HepG2 (cell line): ENCODE data around the gene ANKS4B. TPM values are rescaled to one million over a fixed set of nuclear protein-coding genes. Genes with fewer than 3 reads are reported as not detected.

Source experiments
- HNF4G ChIP-seq, 2 experiments: sonication (generic) in 1 of 2; formaldehyde crosslinking in 1 of 2; IDR thresholded peaks; 2 replicates each; pipeline versions ENCODE4 v1.4.0 to v1.6.1; 2011 to 2020; ENCODE audit warnings: borderline replicate concordance in 2 of 2, low read depth in 2 of 2, mild to moderate bottlenecking in 2 of 2, low read length in 1 of 2, missing genetic modification reagents in 1 of 2, moderate library complexity in 1 of 2
- KLF9 ChIP-seq: IDR thresholded peaks from 2 replicates; pipeline ENCODE4 v1.6.1; 2016; ENCODE audit warnings: low read depth
- MEF2D ChIP-seq: sonication (generic); formaldehyde crosslinking; IDR thresholded peaks from 2 replicates; pipeline ENCODE4 v1.5.1; 2020; ENCODE audit warnings: mild to moderate bottlenecking, missing genetic modification reagents
- NFE2L2 ChIP-seq: fragments of 150-350 bp; IDR thresholded peaks from 2 replicates; pipeline ENCODE4 v1.6.1; 2014; ENCODE audit warnings: low read length
- NPAS2 ChIP-seq: sonication (generic); formaldehyde crosslinking; IDR thresholded peaks from 2 replicates; pipeline ENCODE4 v1.8.0; 2022; ENCODE audit warnings: mild to moderate bottlenecking, missing genetic modification reagents, borderline replicate concordance
- RAD21 ChIP-seq: fragments of 450-650 bp; formaldehyde crosslinking; IDR thresholded peaks from 2 replicates; pipeline ENCODE4 v1.5.0; 2020; ENCODE audit warnings: mild to moderate bottlenecking
- ZC3H13 ChIP-seq: sonication (generic); formaldehyde crosslinking; IDR thresholded peaks from 2 replicates; pipeline ENCODE4 v1.8.1; 2023; ENCODE audit warnings: mild to moderate bottlenecking, missing genetic modification reagents, moderate library complexity
- ZEB1 ChIP-seq: IDR thresholded peaks from 2 replicates; pipeline ENCODE4 v1.6.1; 2012; ENCODE audit warnings: mild to moderate bottlenecking, low read depth, inconsistent platforms; ENCODE audit not compliant: insufficient replicate concordance
- ZFP36L2 ChIP-seq: sonication (generic); formaldehyde crosslinking; IDR thresholded peaks from 2 replicates; pipeline ENCODE4 v1.4.0; 2020; ENCODE audit warnings: missing genetic modification reagents
- ZFP82 ChIP-seq: sonication (generic); formaldehyde crosslinking; IDR thresholded peaks from 2 replicates; pipeline ENCODE4 v1.5.1; 2020; ENCODE audit warnings: mild to moderate bottlenecking, missing genetic modification reagents, borderline replicate concordance
- ZNF207 ChIP-seq: fragments of 450-650 bp; IDR thresholded peaks from 2 replicates; pipeline ENCODE4 v1.6.1; 2016; ENCODE audit warnings: antibody characterized with exemption, borderline replicate concordance
- ZNF335 ChIP-seq: sonication (generic); formaldehyde crosslinking; IDR thresholded peaks from 2 replicates; pipeline ENCODE4 v1.4.0; 2020; ENCODE audit warnings: missing genetic modification reagents
- ZNF343 ChIP-seq: sonication (generic); formaldehyde crosslinking; IDR thresholded peaks from 2 replicates; pipeline ENCODE4 v1.4.0; 2020; ENCODE audit warnings: mild to moderate bottlenecking, missing genetic modification reagents
- ZNF484 ChIP-seq: sonication (generic); formaldehyde crosslinking; IDR thresholded peaks from 2 replicates; pipeline ENCODE4 v1.5.1; 2020; ENCODE audit warnings: mild to moderate bottlenecking, low read depth, missing genetic modification reagents, borderline replicate concordance
- ZNF549 ChIP-seq: sonication (generic); formaldehyde crosslinking; IDR thresholded peaks from 2 replicates; pipeline ENCODE4 v1.5.0; 2020; ENCODE audit warnings: missing genetic modification reagents
- polyA plus RNA-seq, 8 experiments: library from polyadenylated mRNA; depleted of rRNA in 3 of 8; stranded (reverse) in 7 of 8; unstranded in 1 of 8; fragments of >200 nt; fragmentation: Illumina TruSeq in 4 of 8; extraction: Trizol in 4 of 8; gene quantifications; 2 replicates each; pipeline versions ENCODE4 v1.2.1 to v1.2.3, GENCODE V29; 2011 to 2016; ENCODE audit warnings: low read depth in 4 of 8, missing spikeins in 1 of 8, mixed read lengths in 1 of 8; ENCODE audit not compliant: insufficient read depth in 1 of 8
- total RNA-seq, 5 experiments: library from RNA; depleted of rRNA; stranded (reverse); fragments of >200 nt; fragmentation: Illumina TruSeq; extraction: Trizol; gene quantifications; 2 replicates each; pipeline ENCODE4 v1.2.3, GENCODE V29; 2016; ENCODE audit warnings: low read depth in 1 of 5
- TF ChIP-seq, protein P1 (sequence below): sonication (generic); formaldehyde crosslinking; IDR thresholded peaks from 2 replicates; pipeline ENCODE4 v1.4.0; 2020; ENCODE audit warnings: low read depth, mild to moderate bottlenecking, missing genetic modification reagents
- TF ChIP-seq, protein P2 (sequence below): sonication (generic); formaldehyde crosslinking; conservative IDR thresholded peaks from 2 replicates; pipeline ENCODE4 v1.8.0; 2022; ENCODE audit warnings: missing genetic modification reagents
- TF ChIP-seq, protein P3 (sequence below): sonication (generic); formaldehyde crosslinking; IDR thresholded peaks from 2 replicates; pipeline ENCODE4 v1.8.0; 2022; ENCODE audit warnings: low read depth, missing genetic modification reagents
- TF ChIP-seq, protein P4 (sequence below): sonication (generic); formaldehyde crosslinking; IDR thresholded peaks from 2 replicates; pipeline ENCODE4 v1.5.1; 2020; ENCODE audit warnings: missing genetic modification reagents, mild to moderate bottlenecking, borderline replicate concordance
- TF ChIP-seq, protein P5 (sequence below): sonication (generic); formaldehyde crosslinking; IDR thresholded peaks from 2 replicates; pipeline ENCODE4 v1.9.0; 2021; ENCODE audit warnings: missing genetic modification reagents, mild to moderate bottlenecking, borderline replicate concordance

Gene ANKS4B
- total and polyA plus RNA-seq, 2 of the 13 experiments (the other 11 are each of a cell fraction or from before 2014, with no cell fraction given): 6.5 to 30.0 TPM

DNA sequence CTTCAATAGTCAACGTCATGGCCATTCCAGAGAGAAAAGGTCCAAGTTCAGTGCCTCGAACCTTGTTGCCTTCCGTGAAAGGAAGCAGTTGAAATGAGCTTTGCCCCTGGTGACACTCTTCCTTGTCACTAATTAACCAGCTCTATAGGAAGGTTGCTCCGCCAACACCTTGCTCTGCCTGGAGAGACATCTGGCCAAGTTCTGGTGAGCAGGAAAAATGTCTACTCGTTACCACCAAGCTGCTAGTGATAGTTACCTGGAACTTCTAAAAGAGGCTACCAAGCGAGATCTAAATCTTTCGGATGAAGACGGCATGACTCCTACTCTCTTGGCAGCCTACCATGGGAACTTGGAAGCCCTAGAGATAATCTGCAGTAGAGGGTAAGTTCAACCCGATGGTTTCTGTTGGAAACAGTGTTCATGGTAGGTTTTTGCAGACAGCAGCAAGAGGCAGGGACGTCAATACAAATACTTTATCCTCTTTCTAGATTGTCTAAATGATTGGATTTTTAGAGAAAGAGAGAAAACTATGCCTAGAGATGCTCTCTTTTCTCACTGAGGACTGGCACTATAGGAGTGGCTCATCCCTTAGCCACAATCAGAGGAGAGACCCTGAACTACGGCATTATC is at the start of gene ANKS4B (continued):
- peak; percentile 98 for TF ChIP-seq MEF2D (CRISPR knock-in tag)
- TF ChIP-seq ZFP82 (CRISPR knock-in tag): no peak
- TF ChIP-seq HNF4G (IDR thresholded peaks at IDR 0.05; ENCODE audit: borderline replicate concordance, low read depth, low read length): peak; percentile 98
- peak; percentile 92; the same call in 1 of the 2 replicates for TF ChIP-seq HNF4G (CRISPR knock-in tag; IDR thresholded peaks at IDR 0.05; ENCODE audit: borderline replicate concordance, low read depth)
- TF ChIP-seq, protein P1, sequence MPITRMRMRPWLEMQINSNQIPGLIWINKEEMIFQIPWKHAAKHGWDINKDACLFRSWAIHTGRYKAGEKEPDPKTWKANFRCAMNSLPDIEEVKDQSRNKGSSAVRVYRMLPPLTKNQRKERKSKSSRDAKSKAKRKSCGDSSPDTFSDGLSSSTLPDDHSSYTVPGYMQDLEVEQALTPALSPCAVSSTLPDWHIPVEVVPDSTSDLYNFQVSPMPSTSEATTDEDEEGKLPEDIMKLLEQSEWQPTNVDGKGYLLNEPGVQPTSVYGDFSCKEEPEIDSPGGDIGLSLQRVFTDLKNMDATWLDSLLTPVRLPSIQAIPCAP (CRISPR knock-in tag): no peak; the same call in 1 of the 2 replicates
- TF ChIP-seq RAD21 (CRISPR knock-in tag): no peak
- TF ChIP-seq ZEB1: no peak
- TF ChIP-seq, protein P2, sequence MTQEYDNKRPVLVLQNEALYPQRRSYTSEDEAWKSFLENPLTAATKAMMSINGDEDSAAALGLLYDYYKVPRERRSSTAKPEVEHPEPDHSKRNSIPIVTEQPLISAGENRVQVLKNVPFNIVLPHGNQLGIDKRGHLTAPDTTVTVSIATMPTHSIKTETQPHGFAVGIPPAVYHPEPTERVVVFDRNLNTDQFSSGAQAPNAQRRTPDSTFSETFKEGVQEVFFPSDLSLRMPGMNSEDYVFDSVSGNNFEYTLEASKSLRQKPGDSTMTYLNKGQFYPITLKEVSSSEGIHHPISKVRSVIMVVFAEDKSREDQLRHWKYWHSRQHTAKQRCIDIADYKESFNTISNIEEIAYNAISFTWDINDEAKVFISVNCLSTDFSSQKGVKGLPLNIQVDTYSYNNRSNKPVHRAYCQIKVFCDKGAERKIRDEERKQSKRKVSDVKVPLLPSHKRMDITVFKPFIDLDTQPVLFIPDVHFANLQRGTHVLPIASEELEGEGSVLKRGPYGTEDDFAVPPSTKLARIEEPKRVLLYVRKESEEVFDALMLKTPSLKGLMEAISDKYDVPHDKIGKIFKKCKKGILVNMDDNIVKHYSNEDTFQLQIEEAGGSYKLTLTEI (CRISPR knock-in tag): no peak
- TF ChIP-seq NPAS2: no peak
- TF ChIP-seq ZNF549 (CRISPR knock-in tag): no peak
- TF ChIP-seq ZC3H13 (CRISPR knock-in tag): no peak
- TF ChIP-seq NFE2L2: no peak
- TF ChIP-seq ZFP36L2: 0 out of 2 replicates have a peak, but pooled peaks have one; percentile 89
- no peak for TF ChIP-seq ZNF484 (CRISPR knock-in tag)
- TF ChIP-seq KLF9 (CRISPR knock-in tag): no peak
- TF ChIP-seq, protein P3, sequence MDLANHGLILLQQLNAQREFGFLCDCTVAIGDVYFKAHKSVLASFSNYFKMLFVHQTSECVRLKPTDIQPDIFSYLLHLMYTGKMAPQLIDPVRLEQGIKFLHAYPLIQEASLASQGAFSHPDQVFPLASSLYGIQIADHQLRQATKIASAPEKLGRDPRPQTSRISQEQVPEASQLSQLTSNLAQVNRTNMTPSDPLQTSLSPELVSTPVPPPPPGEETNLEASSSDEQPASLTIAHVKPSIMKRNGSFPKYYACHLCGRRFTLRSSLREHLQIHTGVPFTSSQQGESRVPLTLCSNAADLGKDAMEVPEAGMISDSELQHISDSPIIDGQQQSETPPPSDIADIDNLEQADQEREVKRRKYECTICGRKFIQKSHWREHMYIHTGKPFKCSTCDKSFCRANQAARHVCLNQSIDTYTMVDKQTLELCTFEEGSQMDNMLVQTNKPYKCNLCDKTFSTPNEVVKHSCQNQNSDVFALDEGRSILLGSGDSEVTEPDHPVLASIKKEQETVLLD (CRISPR knock-in tag): no peak
- TF ChIP-seq ZNF207: no peak
- TF ChIP-seq ZNF343 (CRISPR knock-in tag): 0 out of 2 replicates have a peak, but pooled peaks have one; percentile 79
- 0 out of 2 replicates have a peak, but pooled peaks have one; percentile 68 for TF ChIP-seq ZNF335
- TF ChIP-seq, protein P4, sequence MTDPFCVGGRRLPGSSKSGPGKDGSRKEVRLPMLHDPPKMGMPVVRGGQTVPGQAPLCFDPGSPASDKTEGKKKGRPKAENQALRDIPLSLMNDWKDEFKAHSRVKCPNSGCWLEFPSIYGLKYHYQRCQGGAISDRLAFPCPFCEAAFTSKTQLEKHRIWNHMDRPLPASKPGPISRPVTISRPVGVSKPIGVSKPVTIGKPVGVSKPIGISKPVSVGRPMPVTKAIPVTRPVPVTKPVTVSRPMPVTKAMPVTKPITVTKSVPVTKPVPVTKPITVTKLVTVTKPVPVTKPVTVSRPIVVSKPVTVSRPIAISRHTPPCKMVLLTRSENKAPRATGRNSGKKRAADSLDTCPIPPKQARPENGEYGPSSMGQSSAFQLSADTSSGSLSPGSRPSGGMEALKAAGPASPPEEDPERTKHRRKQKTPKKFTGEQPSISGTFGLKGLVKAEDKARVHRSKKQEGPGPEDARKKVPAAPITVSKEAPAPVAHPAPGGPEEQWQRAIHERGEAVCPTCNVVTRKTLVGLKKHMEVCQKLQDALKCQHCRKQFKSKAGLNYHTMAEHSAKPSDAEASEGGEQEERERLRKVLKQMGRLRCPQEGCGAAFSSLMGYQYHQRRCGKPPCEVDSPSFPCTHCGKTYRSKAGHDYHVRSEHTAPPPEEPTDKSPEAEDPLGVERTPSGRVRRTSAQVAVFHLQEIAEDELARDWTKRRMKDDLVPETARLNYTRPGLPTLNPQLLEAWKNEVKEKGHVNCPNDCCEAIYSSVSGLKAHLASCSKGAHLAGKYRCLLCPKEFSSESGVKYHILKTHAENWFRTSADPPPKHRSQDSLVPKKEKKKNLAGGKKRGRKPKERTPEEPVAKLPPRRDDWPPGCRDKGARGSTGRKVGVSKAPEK (CRISPR knock-in tag): peak; percentile 57; the same call in 1 of the 2 replicates
- TF ChIP-seq, protein P5, sequence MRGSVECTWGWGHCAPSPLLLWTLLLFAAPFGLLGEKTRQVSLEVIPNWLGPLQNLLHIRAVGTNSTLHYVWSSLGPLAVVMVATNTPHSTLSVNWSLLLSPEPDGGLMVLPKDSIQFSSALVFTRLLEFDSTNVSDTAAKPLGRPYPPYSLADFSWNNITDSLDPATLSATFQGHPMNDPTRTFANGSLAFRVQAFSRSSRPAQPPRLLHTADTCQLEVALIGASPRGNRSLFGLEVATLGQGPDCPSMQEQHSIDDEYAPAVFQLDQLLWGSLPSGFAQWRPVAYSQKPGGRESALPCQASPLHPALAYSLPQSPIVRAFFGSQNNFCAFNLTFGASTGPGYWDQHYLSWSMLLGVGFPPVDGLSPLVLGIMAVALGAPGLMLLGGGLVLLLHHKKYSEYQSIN: no peak
